ENCODE results near the gene RPS16.
A peak's percentile ranks its signal among the peaks of the same experiment; 100 is the strongest.

Gene RPS16

GRCh38 chr19:39410017-39410830 is 25.5 kb downstream of the RPS16 start:
- no peak for DNase-seq (ENCODE audit: low read depth)
- peak overlapping the region; percentile 97 for H3K4me3 ChIP-seq (ENCODE audit: control insufficient read depth, low read depth, low read length)

GRCh38 chr19:39409208-39410016 is 26.3 kb downstream of the RPS16 start:
- peak overlapping the region; percentile 97 for H3K4me3 ChIP-seq (ENCODE audit: control insufficient read depth, low read depth, low read length)
- TF ChIP-seq CTCF (conservative IDR thresholded peaks at IDR 0.05; ENCODE audit: control insufficient read depth, insufficient read depth, low read depth, low read length) = no peak
- DNase-seq (ENCODE audit: low read depth) = peak; percentile 73

More at GRCh38 chr19:39410017-39410830, 25.5 kb downstream of the RPS16 start:
- no peak for TF ChIP-seq CTCF (conservative IDR thresholded peaks at IDR 0.05; ENCODE audit: control insufficient read depth, insufficient read depth, low read depth, low read length)

GRCh38 chr19:39408392-39409207 is 27.1 kb downstream of the RPS16 start:
- TF ChIP-seq CTCF (conservative IDR thresholded peaks at IDR 0.05; ENCODE audit: control insufficient read depth, insufficient read depth, low read depth, low read length) = no peak
- H3K4me3 ChIP-seq (ENCODE audit: control insufficient read depth, low read depth, low read length) = peak overlapping the region; percentile 97
- peak; percentile 69 for DNase-seq (ENCODE audit: low read depth)

GRCh38 chr19:39407660-39408391 is 27.9 kb downstream of the RPS16 start:
- peak; percentile 22 for DNase-seq (ENCODE audit: low read depth)
- no peak for TF ChIP-seq CTCF (conservative IDR thresholded peaks at IDR 0.05; ENCODE audit: control insufficient read depth, insufficient read depth, low read depth, low read length)
- H3K4me3 ChIP-seq (ENCODE audit: control insufficient read depth, low read depth, low read length) = peak overlapping the region; percentile 97

GRCh38 chr19:39407410-39407659 is 28.4 kb downstream of the RPS16 start:
- peak overlapping the region; percentile 97 for H3K4me3 ChIP-seq (ENCODE audit: control insufficient read depth, low read depth, low read length)
- DNase-seq (ENCODE audit: low read depth) = no peak
- no peak for TF ChIP-seq CTCF (conservative IDR thresholded peaks at IDR 0.05; ENCODE audit: control insufficient read depth, insufficient read depth, low read depth, low read length)

Measured in fibroblast of mammary gland (primary cell).